Uterus (tissue), 2 donors: ENCODE results near the gene ARHGAP10.

Source experiments
- CTCF ChIP-seq, 4 experiments: fragments of 200-600 bp in 2 of 4; fragments of 450-650 bp in 2 of 4; sonication (generic) in 2 of 4; IDR thresholded peaks; one replicate each; pipeline ENCODE4 v1.5.1; 2016 to 2019; ENCODE audit warnings: antibody characterized with exemption in 4 of 4, mild to moderate bottlenecking in 2 of 4, moderate library complexity in 1 of 4
- POLR2A ChIP-seq, 2 donors: fragments of 450-650 bp; IDR thresholded peaks; one replicate each; pipeline ENCODE4 v1.6.1; 2016; ENCODE audit warnings: antibody characterized with exemption in 2 of 2, mild to moderate bottlenecking in 1 of 2, moderate library complexity in 1 of 2

GRCh38 chr4:147929746-147930145 is 197.9 kb downstream of the ARHGAP10 start:
- TF ChIP-seq POLR2A (IDR thresholded peaks at IDR 0.05) (no peak), CTCF (IDR thresholded peaks at IDR 0.05) (no peak)
